RWPE2 (cell line): Measurements from ENCODE around the gene MSL3B.
"Not testable (repeated sequence)": the region's sequence is repeated elsewhere in the genome, so short reads cannot be mapped to it uniquely, and the experiment has no call there.

Experiments
- ATAC-seq: fragments of 200-7000 bp; cut with Tn5 transposase; 3 replicates; pipeline ENCODE4 v1.9.1; 2021; ENCODE audit warnings: low read depth
- DNase-seq: peaks from one replicate; pipeline ENCODE4 v3.0.0-alpha.2; 2020; ENCODE audit warnings: low spot score
- H3K27ac ChIP-seq: fragments of 450-650 bp; 2 replicates; pipeline ENCODE4 v1.5.1; 2017; ENCODE audit warnings: mild to moderate bottlenecking; ENCODE audit not compliant: poor library complexity, severe bottlenecking
- H3K27me3 ChIP-seq: fragments of 250-450 bp; sonication (Bioruptor Pico); 2 replicates; pipeline ENCODE4 v1.5.1; 2021; ENCODE audit warnings: mild to moderate bottlenecking, moderate library complexity; ENCODE audit not compliant: insufficient read depth, poor library complexity, severe bottlenecking
- H3K36me3 ChIP-seq: fragments of 250-450 bp; sonication (Bioruptor Pico); 2 replicates; pipeline ENCODE4 v1.5.1; 2020; ENCODE audit warnings: low read depth, mild to moderate bottlenecking, moderate library complexity
- H3K4me1 ChIP-seq: fragments of 250-450 bp; sonication (Bioruptor Pico); 2 replicates; pipeline ENCODE4 v1.5.1; 2021; ENCODE audit warnings: mild to moderate bottlenecking, moderate library complexity; ENCODE audit not compliant: insufficient read depth, poor library complexity, severe bottlenecking
- H3K4me3 ChIP-seq: fragments of 250-450 bp; sonication (Bioruptor Pico); 2 replicates; pipeline ENCODE4 v1.5.1; 2021; ENCODE audit warnings: mild to moderate bottlenecking, moderate library complexity; ENCODE audit not compliant: severe bottlenecking
- H3K9me3 ChIP-seq: fragments of 250-450 bp; sonication (Bioruptor Pico); 2 replicates; pipeline ENCODE4 v1.5.1; 2021; ENCODE audit warnings: mild to moderate bottlenecking, moderate library complexity; ENCODE audit not compliant: severe bottlenecking
- CTCF ChIP-seq: fragments of 450-650 bp; IDR thresholded peaks from one replicate; pipeline ENCODE4 v1.5.1; 2017; ENCODE audit warnings: mild to moderate bottlenecking, moderate library complexity; ENCODE audit not compliant: poor library complexity, severe bottlenecking

Gene MSL3B

GRCh38 chr2:233882353-233882752, 14.2 kb upstream of the MSL3B start:
- no peak for ATAC-seq
- Histone ChIP-seq H3K36me3 (no peaks in the 10 kb centered on the region), H3K4me1 (no peaks in the 10 kb centered on the region), H3K4me3 (no peak overlapping the region), H3K27ac (no peak overlapping the region), H3K9me3 (peaks cover 3% of the 10 kb centered on the region), H3K27me3 (no peaks in the 10 kb centered on the region)
- TF ChIP-seq CTCF = no peak
- no peak for DNase-seq

- H3K9me3 ChIP-seq, H3K27ac ChIP-seq, H3K4me3 ChIP-seq, H3K4me1 ChIP-seq, ATAC-seq, DNase-seq, H3K36me3 ChIP-seq, H3K27me3 ChIP-seq: not testable (repeated sequence)
Measured at GRCh38 chr2:233872125-233872524, 3.9 kb upstream of the MSL3B start.

GRCh38 chr2:233871432-233871831, 3.2 kb upstream of the MSL3B start:
- Histone ChIP-seq H3K9me3 (peaks cover 3% of the 10 kb centered on the region), H3K4me3 (no peak overlapping the region), H3K27me3 (peaks cover 3% of the 10 kb centered on the region), H3K36me3 (peaks cover 13% of the 10 kb centered on the region), H3K4me1 (peaks cover 3% of the 10 kb centered on the region), H3K27ac (no peak overlapping the region)
- DNase-seq = no peak
- no peak for TF ChIP-seq CTCF
- no peak for ATAC-seq

- ATAC-seq (no peak), DNase-seq (no peak)
- TF ChIP-seq CTCF = no peak
- Histone ChIP-seq H3K9me3 (peaks cover 3% of the 10 kb centered on the region), H3K4me3 (no peak overlapping the region), H3K27me3 (no peaks in the 10 kb centered on the region), H3K4me1 (peaks cover 3% of the 10 kb centered on the region), H3K27ac (no peak overlapping the region), H3K36me3 (peaks cover 35% of the 10 kb centered on the region)
Measured at GRCh38 chr2:233866479-233866878, 1.7 kb downstream of the MSL3B start.

- DNase-seq (no peak), ATAC-seq (no peak)
- H3K36me3 ChIP-seq = peaks cover 35% of the 10 kb centered on the region
- H3K27ac ChIP-seq = no peak overlapping the region
- no peaks in the 10 kb centered on the region for H3K27me3 ChIP-seq
- H3K9me3 ChIP-seq = peaks cover 3% of the 10 kb centered on the region
- TF ChIP-seq CTCF = peak; percentile 6
- H3K4me1 ChIP-seq = peaks cover 3% of the 10 kb centered on the region
- H3K4me3 ChIP-seq = no peak overlapping the region
Measured at GRCh38 chr2:233865838-233866237, 2.3 kb downstream of the MSL3B start.
